ENCODE results near the gene ZNF385B. TPM values are rescaled to one million over a fixed set of nuclear protein-coding genes. Genes with fewer than 3 reads are reported as not detected.

ZNF385B gene
- total RNA-seq, 4 donors from 2014 or later: 0.41 to 3.3 TPM; not detected in 2

DNA sequence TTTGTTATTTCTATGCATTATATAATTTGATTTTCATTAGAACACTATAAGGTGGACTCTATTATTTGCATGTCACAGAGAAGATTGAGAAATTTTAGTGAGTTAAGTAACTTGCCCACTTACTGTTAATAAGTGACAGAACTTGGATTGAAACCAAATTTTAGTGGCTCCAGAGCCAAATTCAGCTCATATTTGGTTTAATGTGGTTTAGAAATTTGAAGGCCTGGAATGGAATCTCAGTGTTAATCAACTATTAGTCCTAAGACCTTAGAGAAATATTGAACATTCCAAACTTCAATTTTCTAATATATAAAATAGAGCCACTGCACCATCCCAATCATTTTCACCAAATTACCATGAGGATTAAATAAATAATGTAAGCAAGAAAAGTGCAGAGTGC lies 281.6 kb downstream of the ZNF385B start:
- intact Hi-C loops (cut with DNase I; ENCODE audit: low total_unique reads): no loop called here
- no peak overlapping the region for H3K27ac ChIP-seq
- H3K36me3 ChIP-seq: no peaks in the 10 kb centered on the region
- H3K4me1 ChIP-seq: no peaks in the 10 kb centered on the region
- no peaks in the 10 kb centered on the region for H3K27me3 ChIP-seq
- H3K4me3 ChIP-seq: no peak overlapping the region
- TF ChIP-seq, protein P1, sequence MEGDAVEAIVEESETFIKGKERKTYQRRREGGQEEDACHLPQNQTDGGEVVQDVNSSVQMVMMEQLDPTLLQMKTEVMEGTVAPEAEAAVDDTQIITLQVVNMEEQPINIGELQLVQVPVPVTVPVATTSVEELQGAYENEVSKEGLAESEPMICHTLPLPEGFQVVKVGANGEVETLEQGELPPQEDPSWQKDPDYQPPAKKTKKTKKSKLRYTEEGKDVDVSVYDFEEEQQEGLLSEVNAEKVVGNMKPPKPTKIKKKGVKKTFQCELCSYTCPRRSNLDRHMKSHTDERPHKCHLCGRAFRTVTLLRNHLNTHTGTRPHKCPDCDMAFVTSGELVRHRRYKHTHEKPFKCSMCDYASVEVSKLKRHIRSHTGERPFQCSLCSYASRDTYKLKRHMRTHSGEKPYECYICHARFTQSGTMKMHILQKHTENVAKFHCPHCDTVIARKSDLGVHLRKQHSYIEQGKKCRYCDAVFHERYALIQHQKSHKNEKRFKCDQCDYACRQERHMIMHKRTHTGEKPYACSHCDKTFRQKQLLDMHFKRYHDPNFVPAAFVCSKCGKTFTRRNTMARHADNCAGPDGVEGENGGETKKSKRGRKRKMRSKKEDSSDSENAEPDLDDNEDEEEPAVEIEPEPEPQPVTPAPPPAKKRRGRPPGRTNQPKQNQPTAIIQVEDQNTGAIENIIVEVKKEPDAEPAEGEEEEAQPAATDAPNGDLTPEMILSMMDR (IDR thresholded peaks at IDR 0.05): no peak
- TF ChIP-seq POLR2A (IDR thresholded peaks at IDR 0.05): no peak
- no peaks in the 10 kb centered on the region for H3K9me3 ChIP-seq
- DNase-seq: no peak

DNA sequence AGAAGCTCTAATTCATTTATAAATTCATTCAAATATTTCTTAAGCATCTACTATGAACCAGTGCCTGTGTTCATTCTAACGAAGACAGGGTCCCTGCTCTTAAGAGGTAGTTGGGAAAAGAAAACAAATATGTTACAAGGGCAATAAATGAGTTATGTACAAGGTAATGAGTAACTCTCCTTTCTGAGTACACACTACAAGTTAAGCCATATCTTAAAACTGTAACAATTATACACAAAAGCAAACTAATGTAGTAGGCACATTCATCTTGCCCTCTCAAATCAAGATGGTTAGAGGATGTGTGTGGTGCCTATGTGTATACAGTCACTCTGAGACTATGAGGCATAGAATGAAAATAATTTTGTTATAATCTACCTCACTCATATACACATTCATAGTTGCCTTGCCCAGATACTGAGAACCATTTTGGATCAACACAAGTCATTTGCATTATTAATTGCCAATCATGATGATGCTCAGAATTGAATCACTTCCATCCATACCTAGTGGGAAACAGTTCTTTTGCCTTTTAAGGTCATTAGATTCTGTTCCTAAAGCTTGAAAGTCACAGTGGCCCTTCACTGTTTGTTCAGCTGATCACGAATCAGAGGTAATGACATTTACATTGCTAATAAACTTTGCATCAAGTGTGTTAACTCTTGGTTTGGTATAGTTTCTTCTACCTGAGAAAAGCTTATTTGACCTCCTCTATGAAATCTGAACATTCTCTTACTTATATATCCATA lies 283.1 kb downstream of the ZNF385B start:
- H3K4me1 ChIP-seq: no peaks in the 10 kb centered on the region

DNA sequence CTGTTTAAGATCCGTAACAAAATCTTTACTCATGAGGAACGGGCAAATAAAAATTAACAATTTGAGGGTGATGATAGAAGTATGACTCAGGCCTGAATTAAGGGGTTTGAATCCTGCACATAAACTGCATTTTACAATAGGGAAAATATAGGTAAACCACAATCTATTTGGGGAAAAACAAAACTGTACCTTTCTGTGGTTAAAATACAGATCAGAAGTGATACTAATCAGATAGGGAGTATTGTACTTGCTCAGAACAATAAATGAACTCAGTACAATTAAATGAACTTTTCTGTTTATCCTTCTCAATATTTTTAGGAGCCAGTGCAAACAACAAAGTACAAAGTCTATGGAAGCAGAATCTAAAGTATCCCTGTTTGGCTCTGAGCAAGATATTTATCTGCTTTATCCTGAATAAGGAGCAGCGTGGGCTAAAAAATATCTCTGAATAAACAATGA lies 287.3 kb downstream of the ZNF385B start:
- Histone ChIP-seq H3K36me3 (no peaks in the 10 kb centered on the region), H3K4me1 (no peaks in the 10 kb centered on the region), H3K27ac (no peak overlapping the region), H3K4me3 (no peak overlapping the region), H3K27me3 (no peaks in the 10 kb centered on the region), H3K9me3 (no peaks in the 10 kb centered on the region)
- DNase-seq: no peak
- TF ChIP-seq, protein P1 (IDR thresholded peaks at IDR 0.05): no peak
- TF ChIP-seq POLR2A (IDR thresholded peaks at IDR 0.05): no peak
- intact Hi-C loops (cut with DNase I; ENCODE audit: low total_unique reads): no loop called here

More for the DNA sequence above, 283.1 kb downstream of the ZNF385B start:
- Histone ChIP-seq H3K27ac (no peak overlapping the region), H3K27me3 (no peaks in the 10 kb centered on the region), H3K4me3 (no peak overlapping the region), H3K36me3 (no peaks in the 10 kb centered on the region), H3K9me3 (no peaks in the 10 kb centered on the region)
- TF ChIP-seq POLR2A (IDR thresholded peaks at IDR 0.05): no peak
- TF ChIP-seq, protein P1 (IDR thresholded peaks at IDR 0.05): no peak
- DNase-seq: no peak
- intact Hi-C loops (cut with DNase I; ENCODE audit: low total_unique reads): no loop called here

DNA sequence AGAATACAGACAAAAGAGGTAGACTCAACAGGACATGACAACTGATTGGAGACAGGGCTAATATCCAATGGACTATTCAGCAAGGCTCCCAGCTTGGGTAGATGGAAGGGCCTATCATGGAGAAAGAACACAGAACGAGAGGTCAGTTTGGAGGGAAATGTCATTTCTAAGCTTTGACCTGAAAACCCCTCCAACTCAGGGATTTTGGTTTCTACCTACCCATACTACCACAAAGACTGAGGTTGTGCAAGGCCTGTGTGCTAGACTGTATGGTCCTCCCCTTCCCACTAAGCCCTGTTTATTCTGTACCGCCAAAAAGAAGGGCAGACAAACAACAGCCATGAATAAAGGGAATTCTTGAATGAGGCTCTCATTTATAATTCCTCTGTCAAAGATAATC lies 288.9 kb downstream of the ZNF385B start:
- H3K27me3 ChIP-seq: no peaks in the 10 kb centered on the region
- TF ChIP-seq, protein P1 (IDR thresholded peaks at IDR 0.05): no peak
- no peak for TF ChIP-seq POLR2A (IDR thresholded peaks at IDR 0.05)

DNA sequence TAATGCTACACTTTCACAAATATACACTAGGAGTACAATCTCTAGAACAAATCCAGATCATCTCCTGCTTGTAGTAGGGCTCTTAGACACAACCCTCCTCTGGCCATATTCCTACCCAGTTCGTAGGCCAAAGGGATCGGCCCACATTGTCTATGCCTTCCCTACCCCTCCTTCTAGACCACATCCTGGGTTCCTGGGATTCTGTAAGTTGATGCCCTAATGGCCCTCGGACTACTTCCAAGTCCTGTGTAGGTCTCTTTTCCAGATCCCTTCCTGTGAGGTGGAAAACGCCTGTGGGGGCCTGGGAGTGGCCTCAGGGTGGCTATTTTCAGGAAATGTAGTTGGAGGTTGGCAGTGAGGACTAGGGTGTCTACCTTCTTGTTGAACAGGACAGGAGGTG lies 289.7 kb downstream of the ZNF385B start:
- Histone ChIP-seq H3K27me3 (no peaks in the 10 kb centered on the region), H3K27ac (no peak overlapping the region), H3K36me3 (no peaks in the 10 kb centered on the region), H3K4me3 (no peak overlapping the region), H3K9me3 (no peaks in the 10 kb centered on the region), H3K4me1 (no peaks in the 10 kb centered on the region)
- TF ChIP-seq, protein P1 (IDR thresholded peaks at IDR 0.05): no peak
- TF ChIP-seq POLR2A (IDR thresholded peaks at IDR 0.05): no peak
- DNase-seq: no peak
- intact Hi-C loops (cut with DNase I; ENCODE audit: low total_unique reads): no loop called here

More for the DNA sequence above, 288.9 kb downstream of the ZNF385B start:
- intact Hi-C loops (cut with DNase I; ENCODE audit: low total_unique reads): no loop called here
- Histone ChIP-seq H3K4me3 (no peak overlapping the region), H3K36me3 (no peaks in the 10 kb centered on the region), H3K9me3 (no peaks in the 10 kb centered on the region), H3K27ac (no peak overlapping the region), H3K4me1 (no peaks in the 10 kb centered on the region)
- no peak for DNase-seq

Data from uterus (tissue), 4 donors.